ENCODE data around the gene NTM. TPM values are rescaled to one million over a fixed set of nuclear protein-coding genes. Genes with fewer than 3 reads are reported as not detected.

NTM gene
- total and polyA plus RNA-seq, 2 donors (not counting 1 experiment from before 2014, with no cell fraction given), result 12.3 to 28.6 TPM

DNA sequence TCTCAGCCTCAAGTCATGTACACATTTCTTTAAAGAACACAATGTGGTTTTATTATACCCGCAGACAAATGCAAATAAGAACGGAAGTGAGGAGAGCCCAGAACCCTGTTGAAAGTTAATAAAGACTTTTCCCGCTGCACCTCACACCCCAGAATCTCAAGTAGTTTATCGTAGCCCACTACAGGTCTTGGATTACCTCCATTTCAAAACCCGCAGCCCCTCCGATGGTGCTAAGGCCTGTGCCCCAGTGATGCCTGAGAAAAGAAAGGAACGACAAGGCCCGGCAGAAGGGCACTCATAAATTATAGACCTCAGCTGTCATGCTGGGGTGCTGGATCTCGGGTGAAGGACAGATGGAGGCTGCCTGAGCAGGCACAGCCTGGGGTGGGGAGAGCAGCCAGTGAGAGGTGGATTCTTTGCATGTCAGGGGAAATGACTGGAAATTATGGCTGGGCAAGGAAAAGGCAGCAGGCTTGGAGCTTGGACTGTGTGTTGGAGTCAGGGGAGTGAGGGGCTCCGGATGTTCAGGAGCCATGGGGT lies 354.1 kb downstream of the NTM start:
- Histone ChIP-seq H3K27me3 (ENCODE audit: control insufficient read depth, insufficient read depth, low read length) (no peaks in the 10 kb centered on the region), H4K20me1 (ENCODE audit: control insufficient read depth, extremely low read depth, insufficient read depth, low read length) (no peaks in the 10 kb centered on the region), H3K27ac (ENCODE audit: insufficient read depth, low read length) (no peak overlapping the region), H3K4me3 (replicated peaks in 1 of 4; ENCODE audit: control extremely low read depth in 1 of 4, insufficient read depth in 1 of 4, low read depth in 3 of 4, low read length in 4 of 4) (no peak overlapping the region), H3K9ac (ENCODE audit: insufficient read depth, low read length) (no peak overlapping the region), H3K79me2 (ENCODE audit: control insufficient read depth, insufficient read depth, low read length) (no peaks in the 10 kb centered on the region), H3K36me3 (ENCODE audit: control insufficient read depth, insufficient read depth, low read length) (no peaks in the 10 kb centered on the region), H2AFZ (ENCODE audit: low read length) (no peak overlapping the region), H3K9me3 (ENCODE audit: control insufficient read depth, insufficient read depth, low read depth, low read length) (no peaks in the 10 kb centered on the region), H3K4me2 (ENCODE audit: extremely low read depth, insufficient read depth, low read length) (no peak overlapping the region), H3K4me1 (ENCODE audit: control insufficient read depth, extremely low read depth, insufficient read depth, low read length) (no peaks in the 10 kb centered on the region)
- TF ChIP-seq EZH2 (IDR thresholded peaks at IDR 0.05; ENCODE audit: low read length, missing control alignments), result no peak
- TF ChIP-seq, protein P1, sequence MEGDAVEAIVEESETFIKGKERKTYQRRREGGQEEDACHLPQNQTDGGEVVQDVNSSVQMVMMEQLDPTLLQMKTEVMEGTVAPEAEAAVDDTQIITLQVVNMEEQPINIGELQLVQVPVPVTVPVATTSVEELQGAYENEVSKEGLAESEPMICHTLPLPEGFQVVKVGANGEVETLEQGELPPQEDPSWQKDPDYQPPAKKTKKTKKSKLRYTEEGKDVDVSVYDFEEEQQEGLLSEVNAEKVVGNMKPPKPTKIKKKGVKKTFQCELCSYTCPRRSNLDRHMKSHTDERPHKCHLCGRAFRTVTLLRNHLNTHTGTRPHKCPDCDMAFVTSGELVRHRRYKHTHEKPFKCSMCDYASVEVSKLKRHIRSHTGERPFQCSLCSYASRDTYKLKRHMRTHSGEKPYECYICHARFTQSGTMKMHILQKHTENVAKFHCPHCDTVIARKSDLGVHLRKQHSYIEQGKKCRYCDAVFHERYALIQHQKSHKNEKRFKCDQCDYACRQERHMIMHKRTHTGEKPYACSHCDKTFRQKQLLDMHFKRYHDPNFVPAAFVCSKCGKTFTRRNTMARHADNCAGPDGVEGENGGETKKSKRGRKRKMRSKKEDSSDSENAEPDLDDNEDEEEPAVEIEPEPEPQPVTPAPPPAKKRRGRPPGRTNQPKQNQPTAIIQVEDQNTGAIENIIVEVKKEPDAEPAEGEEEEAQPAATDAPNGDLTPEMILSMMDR (conservative IDR thresholded peaks at IDR 0.05 in 1 of 2, IDR thresholded peaks at IDR 0.05 in 1 of 2; ENCODE audit: low read depth in 1 of 2, low read length in 2 of 2), result no peak
- no peak for DNase-seq (ENCODE audit: low read depth in 2 of 2)

DNA sequence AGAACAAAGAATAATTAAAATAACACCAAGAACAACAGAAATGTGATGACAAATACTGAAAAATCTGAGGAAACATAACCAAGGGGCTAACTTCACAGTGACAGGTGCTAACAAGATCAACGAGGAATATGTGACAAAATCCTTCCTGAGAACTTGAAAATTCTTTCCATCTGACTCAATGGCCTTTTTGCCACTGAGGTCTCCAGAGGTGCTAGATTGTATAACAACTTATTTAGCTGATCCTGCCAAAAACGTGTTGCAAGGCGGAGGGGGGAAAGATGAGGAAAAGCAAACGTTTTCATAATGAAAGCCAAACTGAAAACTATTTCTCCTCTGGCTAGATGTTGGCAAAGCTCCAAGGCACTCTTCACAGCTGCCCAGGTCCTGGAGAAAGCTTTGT lies 364.5 kb downstream of the NTM start:
- Histone ChIP-seq H3K27me3 (ENCODE audit: control insufficient read depth, insufficient read depth, low read length) (no peaks in the 10 kb centered on the region), H4K20me1 (ENCODE audit: control insufficient read depth, extremely low read depth, insufficient read depth, low read length) (no peaks in the 10 kb centered on the region), H3K79me2 (ENCODE audit: control insufficient read depth, insufficient read depth, low read length) (no peaks in the 10 kb centered on the region), H3K4me1 (ENCODE audit: control insufficient read depth, extremely low read depth, insufficient read depth, low read length) (peaks cover 2% of the 10 kb centered on the region), H3K9me3 (ENCODE audit: control insufficient read depth, insufficient read depth, low read depth, low read length) (no peaks in the 10 kb centered on the region), H3K4me2 (ENCODE audit: extremely low read depth, insufficient read depth, low read length) (no peak overlapping the region), H3K4me3 (replicated peaks in 1 of 4; ENCODE audit: control extremely low read depth in 1 of 4, insufficient read depth in 1 of 4, low read depth in 3 of 4, low read length in 4 of 4) (no peak overlapping the region), H2AFZ (ENCODE audit: low read length) (no peak overlapping the region), H3K27ac (ENCODE audit: insufficient read depth, low read length) (no peak overlapping the region), H3K9ac (ENCODE audit: insufficient read depth, low read length) (no peak overlapping the region), H3K36me3 (ENCODE audit: control insufficient read depth, insufficient read depth, low read length) (no peaks in the 10 kb centered on the region)
- no peak for DNase-seq (ENCODE audit: low read depth in 2 of 2)
- TF ChIP-seq EZH2 (IDR thresholded peaks at IDR 0.05; ENCODE audit: low read length, missing control alignments), result no peak
- TF ChIP-seq, protein P1 (conservative IDR thresholded peaks at IDR 0.05 in 1 of 2, IDR thresholded peaks at IDR 0.05 in 1 of 2; ENCODE audit: low read depth in 1 of 2, low read length in 2 of 2), result no peak

DNA sequence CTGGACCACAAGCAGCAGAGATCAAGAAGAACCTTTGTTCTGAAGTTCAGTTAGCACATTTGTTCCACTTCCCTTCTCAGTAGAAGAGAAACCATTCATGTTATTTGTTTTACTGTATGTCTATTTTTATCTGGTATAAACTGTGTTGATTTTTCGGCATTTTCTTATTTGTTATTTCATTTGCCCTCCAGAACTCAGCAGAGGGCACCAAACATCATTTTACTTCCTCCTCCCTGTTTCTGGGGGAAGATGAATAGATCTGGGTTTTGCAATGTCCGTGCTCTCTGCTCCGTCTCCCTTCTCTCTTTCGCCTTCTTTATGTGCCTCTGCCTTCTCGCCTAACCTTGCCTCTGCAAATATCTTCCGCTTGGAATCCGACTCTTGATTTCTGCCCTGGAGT lies 366.9 kb downstream of the NTM start:
- Histone ChIP-seq H2AFZ (ENCODE audit: low read length) (peak overlapping the region; percentile 14), H3K4me2 (ENCODE audit: extremely low read depth, insufficient read depth, low read length) (peak overlapping the region; percentile 59)

More for the DNA sequence above, 366.9 kb downstream of the NTM start:
- Histone ChIP-seq H3K27me3 (ENCODE audit: control insufficient read depth, insufficient read depth, low read length) (no peaks in the 10 kb centered on the region), H3K4me1 (ENCODE audit: control insufficient read depth, extremely low read depth, insufficient read depth, low read length) (peaks cover 2% of the 10 kb centered on the region), H3K4me3 (replicated peaks in 1 of 4; ENCODE audit: control extremely low read depth in 1 of 4, insufficient read depth in 1 of 4, low read depth in 3 of 4, low read length in 4 of 4) (no peak overlapping the region), H4K20me1 (ENCODE audit: control insufficient read depth, extremely low read depth, insufficient read depth, low read length) (no peaks in the 10 kb centered on the region), H3K36me3 (ENCODE audit: control insufficient read depth, insufficient read depth, low read length) (no peaks in the 10 kb centered on the region), H3K9ac (ENCODE audit: insufficient read depth, low read length) (no peak overlapping the region), H3K79me2 (ENCODE audit: control insufficient read depth, insufficient read depth, low read length) (no peaks in the 10 kb centered on the region), H3K27ac (ENCODE audit: insufficient read depth, low read length) (no peak overlapping the region), H3K9me3 (ENCODE audit: control insufficient read depth, insufficient read depth, low read depth, low read length) (no peaks in the 10 kb centered on the region)
- TF ChIP-seq, protein P1 (conservative IDR thresholded peaks at IDR 0.05 in 1 of 2, IDR thresholded peaks at IDR 0.05 in 1 of 2; ENCODE audit: low read depth in 1 of 2, low read length in 2 of 2), result peak; percentile 15 to 27
- no peak for TF ChIP-seq EZH2 (IDR thresholded peaks at IDR 0.05; ENCODE audit: low read length, missing control alignments)
- peak in 1 of 2 donors; percentile 62 for DNase-seq (ENCODE audit: low read depth in 2 of 2)
